Erythroblast (primary cell): Measurements from ENCODE around the gene THEM4.

Experiments used
- GATA1 ChIP-seq: IDR thresholded peaks from 2 replicates; pipeline ENCODE4 v1.6.1; 2011; ENCODE audit warnings: low read depth, mild to moderate bottlenecking, control low read depth, low read length, moderate library complexity
- POLR2A ChIP-seq: IDR thresholded peaks from 2 replicates; pipeline ENCODE4 v1.6.1; 2011; ENCODE audit warnings: mild to moderate bottlenecking, low read length

- TF ChIP-seq POLR2A (no peak), GATA1 (no peak)
Measured at GRCh38 chr1:151858030-151858746, 51.1 kb downstream of the THEM4 start.
